HEK293 (cell line): ENCODE results near the gene GOLGA6C.
"Not testable (repeated sequence)": the region's sequence is repeated elsewhere in the genome, so short reads cannot be mapped to it uniquely, and the experiment has no call there.

Experiments used
- CTCF ChIP-seq: fragments of 450-650 bp; formaldehyde crosslinking; IDR thresholded peaks from 2 replicates; pipeline ENCODE4 v1.5.1; 2016; ENCODE audit warnings: missing biosample characterization, missing genetic modification characterization
- KLF7 ChIP-seq: fragments of 450-650 bp; formaldehyde crosslinking; IDR thresholded peaks from 2 replicates; pipeline ENCODE4 v1.5.1; 2016; ENCODE audit warnings: missing biosample characterization, missing genetic modification characterization, borderline replicate concordance
- MEIS1 ChIP-seq: sonication (generic); formaldehyde crosslinking; IDR thresholded peaks from 2 replicates; pipeline ENCODE4 v1.8.1; 2022; ENCODE audit warnings: missing genetic modification reagents, mild to moderate bottlenecking, borderline replicate concordance
- REPIN1 ChIP-seq: fragments of 450-650 bp; formaldehyde crosslinking; IDR thresholded peaks from 2 replicates; pipeline ENCODE4 v1.5.1; 2017; ENCODE audit warnings: missing biosample characterization, missing genetic modification characterization, low read depth
- SETDB1 ChIP-seq: IDR thresholded peaks from one replicate; pipeline ENCODE4 v1.6.1; 2017; ENCODE audit warnings: mild to moderate bottlenecking, low read length, moderate library complexity, mixed read lengths; ENCODE audit not compliant: insufficient read length
- SP7 ChIP-seq: fragments of 450-650 bp; formaldehyde crosslinking; IDR thresholded peaks from 2 replicates; pipeline ENCODE4 v1.5.1; 2016; ENCODE audit warnings: missing biosample characterization, missing genetic modification characterization
- ZBTB8A ChIP-seq: fragments of 450-650 bp; formaldehyde crosslinking; IDR thresholded peaks from 2 replicates; pipeline ENCODE4 v1.5.1; 2016; ENCODE audit warnings: missing biosample characterization, missing genetic modification characterization
- ZFP37 ChIP-seq: fragments of 450-650 bp; formaldehyde crosslinking; IDR thresholded peaks from 2 replicates; pipeline ENCODE4 v1.5.1; 2016; ENCODE audit warnings: missing biosample characterization, missing genetic modification characterization
- ZNF184 ChIP-seq: fragments of 450-650 bp; IDR thresholded peaks from 2 replicates; pipeline ENCODE4 v1.5.1; 2018; ENCODE audit warnings: missing biosample characterization, mild to moderate bottlenecking, missing genetic modification characterization
- ZNF423 ChIP-seq: fragments of 450-650 bp; formaldehyde crosslinking; IDR thresholded peaks from 2 replicates; pipeline ENCODE4 v1.5.1; 2016; ENCODE audit warnings: missing biosample characterization, missing genetic modification characterization
- ZNF501 ChIP-seq: fragments of 450-650 bp; formaldehyde crosslinking; IDR thresholded peaks from 2 replicates; pipeline ENCODE4 v1.5.1; 2016; ENCODE audit warnings: missing biosample characterization, missing genetic modification characterization
- ZNF777 ChIP-seq: fragments of 450-650 bp; formaldehyde crosslinking; IDR thresholded peaks from 2 replicates; pipeline ENCODE4 v1.5.1; 2017; ENCODE audit warnings: missing biosample characterization, missing genetic modification characterization, borderline replicate concordance
- ZNF785 ChIP-seq: fragments of 450-650 bp; formaldehyde crosslinking; IDR thresholded peaks from 2 replicates; pipeline ENCODE4 v1.5.1; 2016; ENCODE audit warnings: missing biosample characterization, missing genetic modification characterization
- TF ChIP-seq, protein P1 (sequence below): fragments of 450-650 bp; formaldehyde crosslinking; IDR thresholded peaks from 2 replicates; pipeline ENCODE4 v1.5.1; 2016; ENCODE audit warnings: missing biosample characterization, missing genetic modification characterization

DNA sequence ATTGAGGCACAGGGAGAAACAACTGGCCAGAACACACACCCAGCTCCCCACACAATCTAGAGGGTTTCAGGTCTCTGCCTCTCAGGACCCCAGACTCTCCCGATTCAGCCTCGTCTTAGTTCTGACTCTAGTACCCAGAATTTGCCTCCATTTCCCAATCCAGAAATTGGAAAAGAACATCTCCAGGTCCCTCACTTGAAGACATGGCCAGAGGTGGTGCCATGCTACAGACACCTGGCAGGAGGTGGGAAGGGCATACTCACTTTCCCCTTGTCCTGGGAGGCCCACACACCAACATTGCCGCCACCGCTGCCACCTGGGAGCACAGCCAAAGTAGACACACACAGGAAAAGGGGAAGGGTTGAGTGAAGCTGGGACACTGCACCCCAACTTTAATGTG, 44.6 kb downstream of the GOLGA6C start:
- TF ChIP-seq CTCF (tag by site-specific recombination); ZNF777 (tag by site-specific recombination); ZFP37 (tag by site-specific recombination); ZBTB8A (tag by site-specific recombination); SP7 (tag by site-specific recombination); REPIN1; ZNF501 (tag by site-specific recombination); ZNF423; MEIS1; SETDB1; KLF7 (tag by site-specific recombination); ZNF785; ZNF184 (tag by site-specific recombination): not testable (repeated sequence)
- TF ChIP-seq, protein P1, sequence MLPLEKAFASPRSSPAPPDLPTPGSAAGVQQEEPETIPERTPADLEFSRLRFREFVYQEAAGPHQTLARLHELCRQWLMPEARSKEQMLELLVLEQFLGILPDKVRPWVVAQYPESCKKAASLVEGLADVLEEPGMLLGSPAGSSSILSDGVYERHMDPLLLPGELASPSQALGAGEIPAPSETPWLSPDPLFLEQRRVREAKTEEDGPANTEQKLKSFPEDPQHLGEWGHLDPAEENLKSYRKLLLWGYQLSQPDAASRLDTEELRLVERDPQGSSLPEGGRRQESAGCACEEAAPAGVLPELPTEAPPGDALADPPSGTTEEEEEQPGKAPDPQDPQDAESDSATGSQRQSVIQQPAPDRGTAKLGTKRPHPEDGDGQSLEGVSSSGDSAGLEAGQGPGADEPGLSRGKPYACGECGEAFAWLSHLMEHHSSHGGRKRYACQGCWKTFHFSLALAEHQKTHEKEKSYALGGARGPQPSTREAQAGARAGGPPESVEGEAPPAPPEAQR (tag by site-specific recombination) = not testable (repeated sequence)
